ENCODE measurements around the gene CLCA1.
A peak's percentile ranks its signal among the peaks of the same experiment; 100 is the strongest.

The CLCA1 gene

DNA sequence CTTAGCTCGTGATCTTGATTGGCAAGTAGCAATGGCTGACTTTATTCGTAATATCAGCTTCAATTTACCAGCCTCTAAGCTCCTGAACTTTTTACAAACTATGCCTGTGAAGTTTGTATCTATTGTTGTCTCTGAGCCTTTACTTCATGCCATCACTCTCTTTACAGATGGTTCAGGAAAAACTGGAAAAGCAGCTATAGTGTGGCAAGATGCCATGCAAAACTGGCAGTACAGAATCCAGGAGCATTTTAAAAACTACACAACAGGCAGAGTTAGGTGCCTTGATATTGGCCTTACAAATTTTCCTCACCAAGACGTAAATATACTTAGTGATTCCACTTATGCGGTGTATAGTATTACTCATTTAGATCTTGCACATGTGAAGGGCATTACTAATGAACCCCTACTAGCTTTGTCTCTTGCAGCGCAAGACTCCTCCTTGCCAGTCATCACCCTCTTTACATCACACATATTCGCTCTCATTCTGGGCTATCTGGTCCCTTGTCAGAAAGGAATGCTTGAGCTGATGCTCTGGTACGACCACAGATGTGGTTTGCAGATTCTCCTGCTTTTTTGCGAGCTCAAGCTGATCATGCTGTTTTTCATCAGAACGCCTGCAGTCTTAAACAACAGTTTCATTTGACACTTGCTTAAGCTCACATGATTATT, 36.3 kb downstream of the CLCA1 start:
- no peak for DNase-seq

DNA sequence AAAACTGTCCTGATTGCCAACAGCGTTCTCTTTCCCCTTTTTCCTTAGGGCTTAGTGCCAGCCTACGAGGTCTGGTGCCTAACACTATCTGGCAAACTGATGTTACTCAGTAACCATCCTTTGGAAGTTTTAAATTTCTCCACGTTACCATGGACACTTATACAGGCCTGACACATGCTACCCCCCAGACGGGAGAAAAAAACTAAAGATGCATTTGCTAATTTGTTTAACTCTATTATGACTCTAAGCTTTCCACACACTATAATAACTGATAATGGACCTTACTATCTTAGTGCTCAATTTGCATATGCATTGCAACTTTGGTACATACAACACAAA, 36.8 kb downstream of the CLCA1 start:
- no peak for DNase-seq

DNA sequence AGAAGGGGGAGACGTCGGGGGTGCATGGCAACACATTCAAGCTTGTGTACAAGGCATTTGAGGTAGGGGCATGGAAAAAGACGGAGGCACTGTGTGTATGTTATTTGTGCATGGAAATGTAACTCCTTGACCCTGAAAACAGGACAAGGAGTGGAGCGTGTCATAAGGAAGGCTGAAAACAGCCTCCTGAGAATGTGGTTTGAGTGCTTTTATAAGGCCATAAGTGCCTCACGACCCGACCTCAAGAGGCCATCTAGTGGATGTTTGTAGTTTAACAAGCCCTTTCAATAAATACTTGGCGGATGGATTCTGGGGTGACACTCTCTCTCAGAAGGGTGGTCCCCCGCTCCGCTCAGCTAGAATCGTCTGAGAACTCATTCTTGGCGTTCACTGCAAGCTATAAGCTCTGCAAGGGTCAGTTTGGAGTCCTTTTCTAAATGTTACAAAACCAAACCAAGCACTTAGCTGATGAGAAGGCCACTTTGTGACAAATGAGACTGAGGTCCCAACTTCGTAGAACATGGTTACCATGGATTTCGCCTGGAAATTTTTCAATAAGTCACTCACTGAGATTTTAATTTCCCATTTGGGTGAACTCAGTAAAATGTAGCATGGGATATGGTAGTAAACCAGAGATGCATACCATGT, 39.3 kb downstream of the CLCA1 start:
- DNase-seq: peak; percentile 58

DNA sequence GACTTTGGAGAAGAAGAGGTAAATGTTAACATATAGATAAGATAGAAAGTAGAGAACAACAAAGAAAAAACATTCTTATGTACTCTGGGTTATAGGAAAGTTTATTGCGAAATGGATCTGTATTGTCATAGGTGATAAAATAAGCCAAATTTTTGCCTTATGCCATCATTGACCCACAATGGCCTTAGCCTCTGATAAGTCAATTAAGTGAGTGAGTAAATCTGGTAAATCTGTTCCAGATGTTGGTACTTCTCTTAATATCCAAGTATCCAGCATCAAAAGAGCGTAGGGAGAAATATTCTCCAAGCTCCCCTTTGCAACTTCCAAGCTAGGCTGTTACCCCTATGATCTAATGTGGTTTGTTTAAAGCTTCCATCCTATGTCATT, 39.8 kb downstream of the CLCA1 start:
- DNase-seq: no peak

DNA sequence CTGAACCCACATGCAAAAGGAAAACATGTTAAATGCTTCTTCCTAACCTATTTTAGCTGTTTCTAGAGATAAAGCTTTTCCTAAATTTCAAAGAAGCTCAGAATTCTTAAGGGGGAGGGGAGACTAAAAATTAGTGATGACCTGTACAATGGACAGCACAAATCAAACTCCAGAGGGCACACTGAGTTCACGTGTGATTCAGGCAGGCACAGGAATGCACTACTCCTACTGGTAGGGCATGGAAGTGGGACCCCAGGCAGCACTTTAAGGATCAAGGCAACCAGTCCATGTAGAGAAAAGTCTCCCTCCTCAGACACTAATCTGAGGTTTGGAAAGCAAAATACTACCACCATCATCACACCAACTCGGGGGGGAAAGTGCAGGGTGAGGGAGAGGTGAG, 46.9 kb downstream of the CLCA1 start:
- DNase-seq: no peak

DNA sequence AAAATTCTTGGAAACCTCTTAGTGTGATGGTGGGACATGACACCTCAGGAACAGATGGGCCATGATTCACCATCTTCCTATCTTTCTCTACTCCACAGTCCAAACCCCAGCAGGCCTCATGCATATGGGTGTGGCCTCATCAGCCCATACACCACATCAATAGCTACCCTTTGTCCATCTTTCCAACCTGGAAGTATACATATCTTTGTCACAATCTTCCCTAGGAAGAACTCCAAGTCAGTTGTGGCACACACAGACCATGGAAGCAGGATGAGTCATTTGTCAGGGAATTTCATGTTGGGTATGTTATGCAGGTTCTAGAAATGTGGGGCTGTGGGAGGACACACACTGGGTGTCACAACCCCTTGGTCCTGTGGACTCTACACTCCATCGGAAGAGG, 47.6 kb downstream of the CLCA1 start:
- no peak for DNase-seq

DNA sequence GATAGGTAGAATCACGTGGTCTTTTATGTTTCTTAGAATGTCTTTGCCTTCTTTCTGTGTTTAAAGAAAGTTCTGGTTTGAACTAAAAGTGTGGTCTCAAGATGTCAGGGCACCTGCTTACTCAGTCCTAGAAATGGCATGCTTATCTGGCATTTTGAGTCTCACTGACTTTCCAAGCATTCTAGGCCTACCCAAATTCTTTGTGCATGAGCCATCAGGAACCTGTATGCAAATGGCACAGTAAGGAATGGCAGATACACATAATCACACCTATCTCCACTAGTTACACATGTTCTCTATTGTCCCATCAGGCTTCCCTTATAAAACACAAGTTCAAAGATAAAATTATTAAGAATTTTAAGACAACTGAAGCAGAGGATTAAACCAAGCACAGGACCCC, 48.6 kb downstream of the CLCA1 start:
- DNase-seq: no peak

DNA sequence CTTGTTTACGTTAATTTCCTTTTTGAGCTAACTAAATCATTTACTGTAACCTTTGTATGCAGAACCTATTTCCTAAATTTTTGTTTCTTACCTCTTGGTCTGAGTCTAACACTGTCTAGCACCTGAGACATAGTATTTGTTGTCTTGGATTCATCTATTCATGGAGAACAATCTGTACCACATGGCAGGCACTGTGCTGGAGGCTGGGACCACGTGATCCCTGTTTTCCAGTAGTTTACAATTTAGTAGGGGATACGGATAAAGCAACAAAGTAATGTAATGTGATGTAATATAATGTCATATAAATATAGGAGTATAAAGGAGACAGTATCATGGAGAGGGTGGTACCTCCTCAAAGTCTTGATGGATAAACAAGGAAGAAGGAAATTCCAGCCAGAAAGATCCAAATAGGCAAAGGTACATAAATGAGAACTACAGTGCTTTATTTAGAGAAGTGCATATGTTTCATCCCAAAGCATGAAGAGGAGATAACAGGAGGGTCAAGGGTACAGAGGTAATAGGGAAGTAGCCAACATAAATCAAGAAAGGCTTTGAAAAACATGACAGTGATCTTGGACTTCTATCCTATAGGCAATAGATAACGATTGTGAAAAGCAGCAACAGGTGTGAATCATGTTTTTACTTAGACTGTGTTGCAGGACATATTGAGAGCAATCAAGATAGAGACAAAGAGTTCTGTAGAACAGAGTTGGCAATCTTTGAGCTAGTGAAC, 52.2 kb downstream of the CLCA1 start:
- DNase-seq: no peak

DNA sequence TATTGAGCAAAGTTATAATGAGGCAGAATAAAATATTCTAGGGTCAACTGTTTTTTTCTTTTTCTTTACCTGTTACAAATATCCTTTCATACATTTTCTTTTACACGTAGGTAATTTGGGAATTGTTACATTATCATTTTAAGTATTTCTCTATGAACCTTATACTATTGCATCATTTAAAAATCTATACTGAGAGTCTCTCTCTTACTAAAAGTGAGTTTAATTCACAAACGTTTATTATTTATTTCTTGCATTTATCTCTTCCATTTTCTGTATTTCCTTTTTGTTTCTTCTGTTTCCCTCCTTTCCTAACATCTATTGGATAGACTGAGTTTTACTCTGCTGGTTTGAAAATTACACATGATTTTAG, 52.8 kb downstream of the CLCA1 start:
- no peak for DNase-seq

DNA sequence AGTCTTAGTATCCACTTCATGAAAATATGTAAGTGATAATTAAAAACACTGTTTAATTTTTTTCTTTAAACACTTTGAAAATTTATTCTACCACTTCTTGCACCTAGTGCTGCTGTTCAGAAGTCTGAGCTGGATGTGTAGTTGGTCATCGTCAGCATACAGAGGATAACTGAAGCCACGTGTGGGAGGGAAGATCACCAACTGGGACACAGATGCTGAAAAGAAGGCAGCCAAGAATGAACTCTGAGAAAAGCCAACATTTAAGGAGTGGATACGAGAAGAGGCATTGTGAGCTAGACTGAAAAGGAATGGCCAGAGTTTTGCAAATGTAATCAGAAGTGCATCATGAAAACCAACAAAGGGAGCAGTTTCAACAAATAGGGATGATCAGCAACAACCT, 53.5 kb downstream of the CLCA1 start:
- no peak for DNase-seq

DNA sequence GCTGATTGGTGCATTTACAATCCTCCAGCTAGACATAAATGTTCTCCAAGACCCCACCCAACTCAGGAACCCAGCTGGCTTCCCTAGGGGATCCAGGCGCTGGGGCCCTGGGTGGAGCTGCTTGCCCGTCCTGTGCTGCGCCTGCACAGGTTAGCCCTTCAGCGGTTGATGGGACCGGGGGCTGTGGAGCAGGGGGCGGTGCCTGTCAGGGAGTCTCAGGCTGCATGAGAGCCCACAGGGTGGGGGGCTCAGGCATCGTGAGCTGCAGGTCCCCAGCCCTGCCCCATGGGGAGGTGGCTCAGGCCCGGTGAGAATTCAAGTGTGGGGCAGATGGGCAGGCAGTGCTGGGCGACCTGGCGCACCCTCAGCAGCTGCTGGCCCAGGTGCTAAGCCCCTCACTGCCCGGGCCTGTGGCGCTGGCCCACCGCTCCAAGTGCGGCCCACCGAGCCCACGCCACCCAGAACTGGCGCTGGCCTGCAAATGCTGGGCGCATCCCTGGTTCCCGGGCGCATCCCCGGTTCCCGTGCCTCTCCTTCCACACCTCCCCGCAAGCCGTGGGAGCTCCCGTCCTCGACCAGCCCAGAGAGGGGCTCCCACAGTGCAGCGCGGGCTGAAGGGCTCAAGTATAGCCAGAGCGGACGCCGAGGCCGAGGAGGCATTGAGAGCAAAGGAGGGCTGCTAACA, 55.1 kb downstream of the CLCA1 start:
- DNase-seq: no peak

DNA sequence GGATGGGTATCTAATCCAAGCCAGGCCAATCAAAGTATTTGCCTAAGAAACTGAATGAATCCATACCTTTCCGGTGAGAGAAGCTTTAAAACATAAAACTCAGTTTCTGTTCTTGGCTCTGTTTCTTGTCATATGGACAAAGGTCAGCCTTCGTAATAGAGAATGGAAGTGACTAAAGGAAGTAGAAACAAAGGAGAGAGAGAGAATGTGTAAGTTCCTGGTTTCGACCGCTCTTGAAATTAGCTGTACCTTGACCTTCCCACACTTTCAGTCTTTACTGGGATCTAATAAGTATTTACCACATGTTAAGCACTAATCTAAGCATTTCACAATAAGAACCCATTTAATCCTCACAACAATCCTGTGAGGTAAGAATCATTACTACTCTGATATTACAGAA, 58.6 kb downstream of the CLCA1 start:
- no peak for DNase-seq

DNA sequence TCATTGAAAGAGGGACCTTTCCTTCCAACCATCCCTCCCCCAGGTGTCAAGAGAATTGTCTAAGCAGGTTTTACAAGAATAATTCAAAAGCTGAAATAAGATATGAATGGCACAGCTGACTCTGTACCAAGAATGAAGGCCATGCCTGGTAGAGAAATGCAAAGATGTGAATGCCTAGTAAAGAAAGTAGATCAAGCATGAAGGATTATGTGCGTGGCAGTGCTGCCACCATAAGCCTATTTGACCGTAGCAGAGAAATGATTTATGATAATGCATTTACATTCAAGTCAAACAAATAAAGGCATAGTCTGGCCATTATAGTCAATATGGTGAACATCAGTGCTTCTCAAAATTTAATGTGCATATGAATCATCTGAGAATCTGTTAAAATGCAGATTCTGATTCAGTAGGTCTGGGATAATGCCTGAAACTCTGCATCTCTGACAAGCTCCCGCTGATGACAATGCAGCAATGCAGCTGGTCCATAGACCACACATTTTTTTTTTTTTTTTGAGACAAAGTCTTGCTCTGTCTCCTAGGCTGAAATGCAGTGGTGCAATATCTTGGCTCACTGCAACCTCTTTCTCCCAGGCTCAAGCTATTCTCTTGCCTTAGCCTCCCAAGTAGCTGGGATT, 61.6 kb downstream of the CLCA1 start:
- DNase-seq: no peak

DNA sequence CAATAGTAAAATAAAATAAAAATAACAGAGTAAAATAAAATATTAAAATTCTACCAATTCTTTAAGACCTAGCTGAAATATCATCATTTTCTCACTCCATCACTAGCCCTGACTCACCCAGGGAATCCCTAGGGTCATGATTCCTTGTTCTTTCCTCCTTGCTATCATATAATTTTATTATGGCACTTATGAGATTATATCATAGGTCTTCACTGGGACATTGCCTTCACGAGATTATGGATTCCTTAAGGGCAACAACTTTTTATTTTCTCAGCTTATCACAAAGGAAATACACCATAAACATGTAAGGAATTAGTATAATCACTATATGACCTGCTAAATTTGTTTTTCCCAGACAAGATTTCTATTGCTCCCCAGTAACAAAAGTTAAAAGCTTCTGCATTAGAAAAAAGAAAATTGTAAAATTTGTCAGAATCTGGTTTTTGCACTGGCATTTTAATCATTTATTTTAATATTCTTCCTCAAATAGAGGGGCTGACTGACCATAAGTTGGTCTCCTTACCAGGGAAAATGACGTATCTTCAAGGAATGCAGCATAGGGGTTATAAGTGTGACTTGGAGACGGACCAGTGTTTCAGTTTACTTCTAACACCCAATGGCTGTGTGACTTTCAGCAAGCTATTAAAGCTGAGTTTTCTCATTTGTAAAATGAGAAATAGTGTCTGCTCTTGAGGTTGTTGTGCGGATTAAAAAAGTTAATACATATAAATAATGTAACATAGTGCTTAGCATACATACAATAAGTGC, 69.4 kb downstream of the CLCA1 start:
- no peak for DNase-seq

DNA sequence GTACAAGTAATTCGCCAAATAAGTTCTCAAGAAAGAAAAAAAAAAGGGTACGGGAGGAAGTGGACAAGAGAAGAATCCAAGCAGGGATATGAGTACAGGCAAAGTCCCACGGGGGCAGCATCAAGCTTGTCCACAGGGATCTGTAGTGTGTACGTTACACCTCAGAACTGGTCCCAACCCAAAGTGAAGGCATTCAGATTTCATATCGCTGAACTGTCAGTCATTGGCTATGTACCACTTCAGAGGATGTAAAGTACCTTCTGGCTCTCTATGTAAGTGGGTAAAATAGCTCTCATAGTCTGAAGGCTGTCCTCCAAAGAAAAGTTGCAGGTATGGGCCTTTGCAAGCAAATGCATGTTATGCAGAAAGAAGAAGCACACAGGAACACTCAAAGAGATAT, 70.0 kb downstream of the CLCA1 start:
- no peak for DNase-seq

DNA sequence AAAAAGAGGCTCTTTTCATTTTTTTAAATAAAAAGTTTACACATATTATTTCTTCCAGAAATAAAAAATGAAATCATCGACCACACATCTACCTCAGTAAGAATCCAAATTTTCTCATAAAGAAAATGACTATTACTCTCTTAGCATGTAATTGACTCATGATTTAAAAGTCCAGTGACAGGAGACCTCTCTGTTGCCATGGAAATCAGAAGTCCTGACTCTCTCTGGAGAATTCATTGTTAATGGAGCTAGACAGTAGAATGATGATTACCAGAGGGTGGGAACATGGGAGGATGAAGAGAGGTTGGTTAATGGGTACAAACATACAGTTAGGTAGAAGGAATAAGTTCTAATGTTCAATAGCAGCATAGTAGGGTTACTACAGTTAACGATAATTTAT, 73.1 kb downstream of the CLCA1 start:
- no peak for DNase-seq

DNA sequence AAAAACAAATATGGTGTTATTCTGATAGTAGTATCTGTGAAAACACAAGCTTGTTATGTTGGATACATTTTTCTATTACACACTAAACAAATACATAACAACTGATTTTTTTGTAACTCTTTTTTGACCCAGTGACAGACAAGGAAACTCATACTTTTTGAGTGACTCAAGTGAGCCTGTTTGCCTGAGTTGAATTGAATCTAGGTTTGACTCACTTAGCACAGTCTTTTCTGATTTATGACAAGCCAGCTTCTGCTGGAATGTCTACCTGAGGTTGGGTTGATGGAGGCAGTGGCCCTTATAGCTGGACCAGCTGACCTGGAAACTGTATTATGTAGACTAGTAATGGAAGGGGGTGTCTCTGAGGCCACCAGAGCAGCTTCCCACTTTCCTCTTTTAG, 73.9 kb downstream of the CLCA1 start:
- no peak for DNase-seq

DNA sequence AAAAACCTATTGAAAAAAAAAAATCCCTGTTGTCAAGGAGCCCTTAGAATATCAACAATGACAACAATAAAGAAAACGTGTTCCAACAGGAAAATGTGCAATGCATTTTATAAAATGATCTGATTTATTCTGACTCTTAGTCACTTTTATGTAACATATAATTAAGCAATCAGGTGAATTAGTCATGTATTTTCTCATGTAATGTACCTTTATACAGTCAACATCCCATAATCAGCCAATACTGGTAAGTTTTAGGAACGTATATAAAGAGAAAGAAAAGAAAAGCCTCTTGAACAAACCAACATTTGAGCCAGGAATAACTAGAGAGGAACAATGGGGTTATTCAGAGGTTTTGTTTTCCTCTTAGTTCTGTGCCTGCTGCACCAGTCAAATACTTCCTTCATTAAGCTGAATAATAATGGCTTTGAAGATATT, 78.1 kb downstream of the CLCA1 start, which contains the start of gene CLCA4:
Gene CLCA4, plus strand, starts transcription at position 292 of the 435 bp plus-strand sequence. Its CDS starts 42 bp downstream, at position 334.
- no peak for DNase-seq

DNA sequence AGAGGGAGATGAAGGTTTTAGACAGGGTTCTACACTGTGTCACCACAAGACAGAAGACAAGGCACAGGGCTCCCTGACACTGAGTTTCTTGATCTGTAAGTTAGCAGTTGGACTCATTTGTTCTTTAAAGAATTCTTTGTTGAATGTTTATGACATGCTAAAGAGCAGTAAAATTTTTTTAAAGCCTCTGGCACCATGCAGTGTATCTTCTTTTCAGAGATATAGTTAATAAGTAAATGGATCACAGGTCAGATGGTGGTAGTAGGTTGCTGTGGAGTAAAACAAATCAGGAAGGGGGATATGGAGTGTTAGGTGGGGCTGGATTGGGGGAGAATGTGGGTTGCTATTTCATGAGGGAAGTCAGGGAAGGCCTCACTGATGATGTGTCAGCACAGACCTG, 80.1 kb downstream of the CLCA1 start:
- DNase-seq: no peak

All from DMS79 treated with DMSO at 0.1 percent for 48 hours (cell line).